NCI-H1694 treated with DMSO at 0.1 percent for 48 hours (cell line): ENCODE results near the gene MAP7D3.
A peak's percentile ranks its signal among the peaks of the same experiment; 100 is the strongest.
"Not testable (repeated sequence)": the region's sequence is repeated elsewhere in the genome, so short reads cannot be mapped to it uniquely, and the experiment has no call there.

ENCODE experiments used
- DNase-seq: peaks from one replicate; lab custom pipeline; 2025; lab: John Stamatoyannopoulos, UW

The MAP7D3 gene

DNA sequence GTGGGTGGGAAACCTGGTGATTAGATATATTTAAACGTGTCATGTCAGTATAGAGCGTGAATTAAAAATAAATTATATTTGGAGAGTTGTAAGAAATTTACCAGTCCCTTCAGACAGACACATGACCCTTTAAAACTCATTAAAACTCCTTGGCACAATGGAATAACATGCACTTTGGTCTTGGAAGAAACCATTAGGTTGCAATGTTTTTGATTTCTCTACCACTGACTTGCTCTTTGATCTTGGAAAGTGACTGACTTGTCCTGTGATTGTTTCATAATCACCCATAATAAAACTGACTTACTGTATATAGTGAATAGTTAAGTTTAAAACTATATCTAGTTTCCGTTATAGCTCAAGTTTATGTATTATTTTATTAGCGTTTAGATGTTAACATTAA lies 68.0 kb downstream of the MAP7D3 start:
- DNase-seq, result no peak

DNA sequence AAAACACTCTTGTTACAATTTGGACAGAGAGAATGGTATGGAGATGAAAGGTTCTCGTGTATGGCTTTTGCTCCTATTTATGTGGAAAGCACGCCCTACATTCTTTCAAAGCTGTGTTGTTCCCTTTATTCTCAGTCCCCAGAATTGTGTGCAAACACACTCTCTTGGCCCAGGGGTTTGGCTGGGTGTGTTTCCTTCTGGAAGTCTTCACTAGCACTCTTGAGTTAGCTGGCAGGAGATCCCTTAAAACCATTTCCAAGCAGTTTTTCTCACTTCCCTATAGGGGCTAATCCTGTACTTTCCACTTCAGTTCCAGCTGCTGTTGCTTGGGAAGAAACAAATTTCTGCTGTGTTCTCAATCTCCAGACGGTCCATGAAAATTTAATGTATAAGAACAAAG lies 68.8 kb downstream of the MAP7D3 start:
- DNase-seq, result no peak

DNA sequence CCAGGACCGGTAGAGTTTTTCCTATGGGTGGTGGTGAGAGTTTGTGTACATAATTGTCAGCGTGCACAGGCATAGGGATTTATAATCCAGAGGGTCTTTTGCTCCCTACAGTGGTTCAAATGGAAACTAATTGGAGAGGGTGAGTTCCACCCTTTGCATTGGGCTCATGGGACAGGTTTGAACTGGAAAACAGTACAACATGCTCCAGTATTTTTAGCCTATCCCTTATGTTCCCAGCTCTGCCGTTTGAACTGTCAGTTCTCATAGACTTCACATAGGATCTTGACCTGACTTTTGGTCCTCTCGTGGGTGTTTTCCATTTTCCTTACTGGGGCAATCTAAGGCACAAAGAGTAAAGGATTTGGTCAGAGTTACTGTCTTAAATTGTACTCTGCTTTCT lies 72.1 kb downstream of the MAP7D3 start:
- DNase-seq, result no peak

DNA sequence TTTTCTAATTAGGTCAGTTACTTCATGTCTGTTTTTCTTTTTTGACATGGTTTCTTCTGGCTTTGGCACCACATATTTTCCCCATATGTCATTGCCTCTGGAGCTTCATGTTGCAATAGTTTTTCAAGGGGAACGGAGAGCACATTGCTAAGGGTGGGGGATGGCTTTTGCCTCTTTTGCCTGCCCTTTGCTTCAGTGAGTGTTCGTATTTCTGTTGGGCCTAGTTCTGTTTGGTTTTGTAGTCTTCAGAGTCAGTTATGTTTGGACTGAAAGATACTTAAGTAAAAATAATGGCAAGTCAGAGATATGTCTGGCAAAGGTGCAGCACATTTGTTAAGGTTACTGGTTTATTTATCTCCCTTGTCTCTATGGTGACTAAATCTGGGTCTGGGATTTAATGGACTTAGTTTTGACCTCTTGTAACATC lies 74.8 kb downstream of the MAP7D3 start:
- DNase-seq, result no peak

DNA sequence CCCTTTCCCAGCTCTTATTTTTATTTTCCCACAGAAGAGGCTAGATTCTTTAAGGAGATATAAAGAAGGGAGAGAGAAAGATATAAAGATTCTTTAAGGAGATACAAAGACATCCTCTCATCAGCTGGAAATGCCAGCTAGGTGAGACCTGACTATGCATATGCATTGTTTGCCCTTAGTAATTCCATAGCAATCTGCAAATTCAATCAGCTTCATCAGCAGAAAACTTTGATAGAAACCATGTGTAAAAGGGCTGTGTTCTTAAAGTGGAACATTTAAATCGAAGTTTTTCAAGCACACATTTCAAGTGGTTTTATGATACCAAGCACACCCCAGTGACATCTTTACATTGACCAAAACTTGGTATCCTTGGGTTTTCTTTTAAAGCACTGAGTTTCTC lies 79.8 kb downstream of the MAP7D3 start:
- no peak for DNase-seq

DNA sequence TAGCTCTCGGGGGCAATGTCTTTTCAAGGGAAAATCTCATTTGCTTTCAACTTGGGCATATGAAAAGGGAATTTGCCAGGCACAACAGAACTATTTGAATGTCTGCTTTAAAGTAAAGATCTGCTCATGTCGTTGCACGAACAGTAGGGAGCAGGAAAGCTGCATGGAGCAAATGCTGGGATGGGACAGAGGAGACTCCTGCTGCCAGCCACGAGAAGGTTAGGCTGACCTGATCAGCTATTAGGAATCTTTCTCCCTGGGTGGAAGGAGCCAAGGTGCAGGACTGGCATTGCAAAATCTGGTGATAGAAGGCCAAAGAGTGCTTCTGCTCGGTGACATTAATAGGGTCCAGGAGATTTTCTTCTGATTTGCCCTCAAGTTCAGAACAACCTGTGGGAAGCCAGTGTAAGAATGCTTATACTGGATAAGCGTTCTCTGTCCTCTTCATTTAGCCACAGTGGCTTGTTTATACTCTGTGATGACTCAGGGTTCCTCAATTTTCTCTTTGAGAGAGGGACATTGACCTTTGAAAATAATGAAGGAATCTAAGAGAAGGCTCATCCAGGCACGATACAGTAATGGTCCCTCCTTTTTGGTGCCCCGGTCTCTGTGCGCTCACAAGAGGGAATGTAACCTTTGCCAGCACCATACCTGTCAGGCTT lies 80.9 kb downstream of the MAP7D3 start:
- DNase-seq, result no peak

DNA sequence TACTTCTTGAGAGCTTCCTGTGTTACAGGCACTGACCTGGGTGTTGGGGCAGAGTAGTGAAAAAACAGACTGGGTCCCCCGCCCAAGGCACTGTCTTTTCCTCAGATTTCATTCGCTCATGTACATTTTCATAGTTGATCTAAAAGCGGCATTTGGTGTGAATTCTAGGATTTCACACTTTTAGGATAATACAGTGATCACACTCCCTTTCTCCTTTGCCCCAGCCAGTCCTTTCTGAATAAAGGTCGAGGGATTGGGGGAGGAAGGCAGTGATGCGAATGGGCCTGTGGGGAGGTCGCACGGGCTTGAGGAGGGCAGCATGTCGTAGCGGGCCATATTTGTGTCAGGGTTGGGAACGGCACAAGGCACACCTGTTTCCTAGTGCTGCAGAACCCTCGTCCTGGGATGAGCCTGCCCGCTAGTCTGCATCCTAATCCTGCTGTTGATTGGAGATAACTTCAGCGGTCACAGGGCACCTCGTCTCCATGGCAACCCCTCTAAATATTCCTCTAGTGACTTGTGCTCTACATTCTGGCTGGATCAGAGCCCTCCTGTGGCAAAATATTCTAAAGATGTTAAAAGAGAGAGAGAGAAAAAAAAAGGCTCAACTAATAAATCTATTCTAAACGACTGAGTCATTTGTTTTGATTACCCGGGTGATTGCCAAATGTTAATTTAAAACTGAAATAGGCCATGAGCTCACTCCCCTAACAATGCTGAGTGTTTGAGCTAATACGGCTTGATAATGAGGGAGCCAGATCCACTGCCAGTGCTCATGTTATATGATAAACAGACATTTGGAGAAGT lies 82.1 kb downstream of the MAP7D3 start:
- DNase-seq, result peak; percentile 49

DNA sequence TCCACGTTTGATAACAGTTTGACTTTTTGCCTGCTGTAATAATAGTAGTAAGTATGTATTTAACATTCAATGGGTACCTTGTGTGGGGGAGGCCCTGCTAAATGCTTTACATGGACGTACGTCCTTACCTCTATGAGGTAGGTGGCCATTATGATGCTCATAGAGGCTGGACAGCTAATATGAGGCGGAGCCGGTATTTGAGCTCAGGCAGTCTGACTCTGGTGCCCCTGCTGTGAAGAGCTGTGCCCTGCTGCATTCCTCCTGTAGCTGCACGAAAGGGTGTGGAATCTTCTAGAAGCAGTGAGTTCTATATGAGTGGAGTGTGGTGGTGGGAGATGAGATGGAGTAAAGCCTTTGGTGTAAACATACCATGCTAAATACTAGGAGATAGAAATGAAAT lies 83.2 kb downstream of the MAP7D3 start:
- DNase-seq, result not testable (repeated sequence)

DNA sequence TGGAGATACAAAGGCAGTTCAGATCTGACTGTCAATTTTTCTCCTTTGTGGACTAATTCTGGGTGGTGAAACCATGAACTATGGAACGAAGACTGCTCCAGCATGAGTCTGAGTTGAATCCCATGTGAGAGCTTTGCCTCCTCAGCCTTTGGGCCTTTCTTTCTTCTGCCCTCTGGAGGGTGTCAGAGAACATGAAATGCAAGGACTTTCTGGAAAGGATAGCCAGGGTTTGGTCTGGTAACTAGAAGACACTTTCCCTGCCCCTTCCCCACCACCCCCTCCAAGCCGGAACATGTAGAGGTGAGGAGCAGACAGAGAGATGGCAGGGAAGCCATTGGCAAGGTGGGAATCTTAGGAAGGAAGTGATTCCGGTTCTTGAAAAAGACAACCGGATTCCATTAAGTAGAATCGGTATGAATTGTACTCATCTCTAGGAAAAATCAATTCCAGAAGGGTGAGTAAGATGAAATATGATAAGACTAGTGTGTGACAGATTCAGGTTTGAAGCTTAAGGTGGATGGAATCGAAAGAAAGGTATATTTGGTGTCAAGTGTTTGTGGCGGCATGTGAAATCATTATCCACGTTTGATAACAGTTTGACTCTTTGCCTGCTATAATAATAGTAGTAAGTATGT lies 84.9 kb downstream of the MAP7D3 start:
- DNase-seq, result no peak

DNA sequence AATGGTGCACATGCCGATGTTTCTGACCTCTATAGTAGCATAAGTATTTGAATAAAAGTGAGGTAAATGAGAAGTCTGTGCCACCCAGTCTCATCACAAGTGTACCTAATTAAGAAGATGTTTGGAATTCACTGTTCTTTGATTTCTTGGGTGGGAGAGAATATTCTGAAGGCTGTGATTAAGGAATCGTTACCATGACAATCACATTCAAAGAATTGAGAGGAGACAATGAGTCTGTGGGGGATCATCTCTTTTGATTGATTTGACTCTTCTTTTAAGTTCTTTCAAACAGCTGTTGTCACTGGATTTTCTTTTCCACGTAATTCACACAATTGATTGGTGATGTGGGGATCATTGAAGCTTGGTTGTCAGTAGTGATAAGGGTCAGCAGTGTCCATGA lies 85.8 kb downstream of the MAP7D3 start:
- DNase-seq, result no peak

DNA sequence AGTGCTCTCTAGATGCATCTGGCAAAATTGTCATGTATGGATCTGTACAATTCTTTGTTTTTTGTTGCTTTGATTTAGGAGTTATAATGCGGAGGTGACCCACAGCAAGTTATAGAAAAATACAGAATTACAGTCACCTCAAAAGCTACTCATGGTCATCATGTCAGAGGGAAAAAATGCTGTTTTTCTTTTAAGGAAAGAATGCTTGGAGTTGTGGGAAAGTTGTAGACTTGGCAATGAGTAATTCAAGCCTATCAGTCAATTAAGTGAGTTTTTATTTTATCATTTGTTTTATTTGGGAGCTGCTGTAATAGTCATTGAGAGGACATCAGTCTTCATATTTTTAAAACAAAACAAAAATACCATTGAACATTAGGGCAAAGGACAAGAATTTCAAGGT lies 87.5 kb downstream of the MAP7D3 start:
- DNase-seq, result no peak
